PC-3 (cell line): ENCODE results near the gene VWCE. TPM values are rescaled to one million over a fixed set of nuclear protein-coding genes. Genes with fewer than 3 reads are reported as not detected.

Experiments
- ATAC-seq: fragments of 200-7000 bp; cut with Tn5 transposase; 2 replicates; pipeline ENCODE4 v1.9.1; 2020; ENCODE audit warnings: mild to moderate bottlenecking, moderate library complexity
- BruUV-seq: library from RNA; stranded (reverse); fragments of 400-500 nt; replicated peaks from 2 replicates; lab custom pipeline; 2021; lab: Mats Ljungman, UMichigan
- CTCF ChIA-PET: fragments of 300-600 bp; sonication (Branson Sonifier 250); formaldehyde crosslinking; loops from one replicate; lab custom pipeline; 2022; ENCODE audit warnings: antibody characterized with exemption; lab: Charles Lee
- POLR2A ChIA-PET: fragments of 300-600 bp; sonication (Branson Sonifier 250); formaldehyde crosslinking; loops from one replicate; lab custom pipeline; 2022; ENCODE audit warnings: antibody characterized with exemption; ENCODE audit not compliant: unreplicated experiment; lab: Charles Lee
- DNase-seq: peaks from one replicate; pipeline ENCODE4 v3.0.0-alpha.2; 2015
- H2AFZ ChIP-seq: fragments of 300-600 bp; sonication (generic); 2 replicates; pipeline ENCODE4 v1.6.0; 2016; ENCODE audit warnings: antibody characterized with exemption, low read length
- H3F3A ChIP-seq: fragments of 300-600 bp; sonication (generic); one replicate; pipeline ENCODE4 v1.6.0; 2017; ENCODE audit warnings: antibody characterized with exemption, low read length, control low read depth, mild to moderate bottlenecking; ENCODE audit not compliant: unreplicated experiment
- H3K27ac ChIP-seq: fragments of 300-600 bp; sonication (generic); 2 replicates; pipeline ENCODE4 v1.5.1; 2016; ENCODE audit warnings: mild to moderate bottlenecking, low read length
- H3K27me3 ChIP-seq: fragments of 300-600 bp; sonication (generic); 2 replicates; pipeline ENCODE4 v1.6.1; 2016; ENCODE audit warnings: low read length, mixed read lengths
- H3K36me3 ChIP-seq: fragments of 300-600 bp; sonication (generic); 2 replicates; pipeline ENCODE4 v1.6.1; 2016; ENCODE audit warnings: low read depth, mixed run types, low read length, mixed read lengths
- H3K4me1 ChIP-seq: fragments of 300-600 bp; sonication (generic); 2 replicates; pipeline ENCODE4 v1.5.1; 2016; ENCODE audit warnings: low read length; ENCODE audit not compliant: insufficient read depth
- H3K4me2 ChIP-seq: fragments of 300-600 bp; sonication (generic); 2 replicates; pipeline ENCODE4 v1.6.0; 2016; ENCODE audit warnings: low read length
- H3K4me3 ChIP-seq: fragments of 300-600 bp; sonication (generic); 2 replicates; pipeline ENCODE4 v1.5.1; 2016; ENCODE audit warnings: mild to moderate bottlenecking, low read length, mixed read lengths
- H3K79me2 ChIP-seq: fragments of 300-600 bp; sonication (generic); 2 replicates; pipeline ENCODE4 v1.6.1; 2017; ENCODE audit warnings: low read length, mixed read lengths
- H3K9ac ChIP-seq: fragments of 300-600 bp; sonication (generic); 2 replicates; pipeline ENCODE4 v1.6.0; 2016; ENCODE audit warnings: mild to moderate bottlenecking, low read length
- H3K9me2 ChIP-seq: fragments of 300-600 bp; sonication (generic); replicated peaks from 2 replicates; pipeline ENCODE4 v1.6.1; 2016; ENCODE audit warnings: mixed run types, low read length, mixed read lengths
- H3K9me3 ChIP-seq: fragments of 300-600 bp; sonication (generic); 2 replicates; pipeline ENCODE4 v1.6.1; 2016; ENCODE audit warnings: low read length, mixed read lengths
- H4K20me1 ChIP-seq: fragments of 300-600 bp; sonication (generic); 2 replicates; pipeline ENCODE4 v1.6.1; 2016; ENCODE audit warnings: low read length, mixed read lengths
- CTCF ChIP-seq: fragments of 300-600 bp; sonication (generic); conservative IDR thresholded peaks from 2 replicates; pipeline ENCODE4 v1.5.1; 2017; ENCODE audit warnings: antibody characterized with exemption, low read depth, mild to moderate bottlenecking, low read length
- EZH2 ChIP-seq: fragments of 300-600 bp; sonication (generic); IDR thresholded peaks from one replicate; pipeline ENCODE4 v1.6.1; 2017; ENCODE audit warnings: antibody characterized with exemption, mild to moderate bottlenecking, low read length; ENCODE audit not compliant: unreplicated experiment
- EZH2phosphoT487 ChIP-seq: fragments of 300-600 bp; sonication (generic); IDR thresholded peaks from 2 replicates; pipeline ENCODE4 v1.6.1; 2018; ENCODE audit warnings: mild to moderate bottlenecking, antibody characterized with exemption, low read length, borderline replicate concordance
- intact Hi-C: fragments of 100-400 bp; cut with micrococcal nuclease; formaldehyde crosslinking; loops from 2 replicates; pipeline ENCODE4 v1.9.0; 2023
- total RNA-seq: library from RNA; depleted of rRNA; stranded (reverse); fragments of >200 nt; gene quantifications from 2 replicates; pipeline ENCODE4 v1.2.3, GENCODE V29; 2014

Gene VWCE
- total RNA-seq, 1 experiment from 2014 or later, result 0.15 TPM

- intact Hi-C loops, result no loop called here
- H3K79me2 ChIP-seq, result no peaks in the 10 kb centered on the region
- no peaks in the 10 kb centered on the region for H4K20me1 ChIP-seq
- no peak overlapping the region for H3K4me2 ChIP-seq
- H3K27me3 ChIP-seq, result peaks cover 12% of the 10 kb centered on the region
- peaks cover 12% of the 10 kb centered on the region for H3K4me1 ChIP-seq
- TF ChIP-seq EZH2phosphoT487 (no peak), CTCF (no peak)
- no peak overlapping the region for H3K4me3 ChIP-seq
- peaks cover 22% of the 10 kb centered on the region for H3K36me3 ChIP-seq
- no peak overlapping the region for H2AFZ ChIP-seq
- ChIA-PET CTCF (no interaction called here), POLR2A (no interaction called here)
- no peak for DNase-seq
- H3K9ac ChIP-seq, result no peak overlapping the region
- BruUV-seq, result no TSS peak
- H3K9me2 ChIP-seq, result no peaks in the 10 kb centered on the region
- H3K9me3 ChIP-seq, result no peaks in the 10 kb centered on the region
- H3F3A ChIP-seq, result no peaks in the 10 kb centered on the region
- H3K27ac ChIP-seq, result no peak overlapping the region
- no peak for ATAC-seq
Measured at GRCh38 chr11:61295596-61295926, 445 bp upstream of the VWCE start.

GRCh38 chr11:61293867-61294716, 1.0 kb downstream of the VWCE start:
- peak overlapping the region; percentile 72 for H3K4me3 ChIP-seq
- no peaks in the 10 kb centered on the region for H3K9me3 ChIP-seq
- intact Hi-C loops, result no loop called here
- DNase-seq (peak; percentile 22), ATAC-seq (peak; percentile 55)
- no peak overlapping the region for H3K27ac ChIP-seq
- peak overlapping the region; percentile 100 for H3K4me2 ChIP-seq
- H3F3A ChIP-seq, result no peaks in the 10 kb centered on the region
- no peaks in the 10 kb centered on the region for H3K79me2 ChIP-seq
- no peaks in the 10 kb centered on the region for H4K20me1 ChIP-seq
- H2AFZ ChIP-seq, result peak overlapping the region; percentile 92
- H3K27me3 ChIP-seq, result peaks cover 12% of the 10 kb centered on the region
- TF ChIP-seq EZH2phosphoT487 (no peak), EZH2 (no peak), CTCF (no peak)
- ChIA-PET POLR2A (no interaction called here), CTCF (no interaction called here)
- H3K9me2 ChIP-seq, result no peaks in the 10 kb centered on the region
- peak overlapping the region; percentile 26; the same call in 1 of the 2 replicates for H3K9ac ChIP-seq
- peaks cover 7% of the 10 kb centered on the region for H3K36me3 ChIP-seq
- H3K4me1 ChIP-seq, result peaks cover 12% of the 10 kb centered on the region
- BruUV-seq, result no TSS peak

- no peak overlapping the region for H3K9ac ChIP-seq
- no peak overlapping the region for H3K4me2 ChIP-seq
- TF ChIP-seq CTCF (no peak), EZH2 (no peak), EZH2phosphoT487 (no peak)
- H4K20me1 ChIP-seq, result no peaks in the 10 kb centered on the region
- no peaks in the 10 kb centered on the region for H3K9me3 ChIP-seq
- no peak overlapping the region for H3K4me3 ChIP-seq
- no peaks in the 10 kb centered on the region for H3F3A ChIP-seq
- H3K9me2 ChIP-seq, result no peaks in the 10 kb centered on the region
- ChIA-PET CTCF (no interaction called here), POLR2A (no interaction called here)
- DNase-seq (no peak), ATAC-seq (no peak)
- H3K79me2 ChIP-seq, result no peaks in the 10 kb centered on the region
- BruUV-seq, result no TSS peak
- H3K27ac ChIP-seq, result no peak overlapping the region
- H3K4me1 ChIP-seq, result peaks cover 12% of the 10 kb centered on the region
- intact Hi-C loops, result no loop called here
- H3K36me3 ChIP-seq, result no peaks in the 10 kb centered on the region
- no peak overlapping the region for H2AFZ ChIP-seq
- H3K27me3 ChIP-seq, result peaks cover 12% of the 10 kb centered on the region
Measured at GRCh38 chr11:61292356-61292755, 2.8 kb downstream of the VWCE start.
